ENCODE measurements around the gene PDIA6. TPM values are rescaled to one million over a fixed set of nuclear protein-coding genes. Genes with fewer than 3 reads are reported as not detected.

PDIA6 gene
- total and polyA plus RNA-seq, 9 of the 15 experiments (the other 6 are each of a cell fraction or from before 2014, with no cell fraction given), result 166 to 268 (median 229) TPM

DNA sequence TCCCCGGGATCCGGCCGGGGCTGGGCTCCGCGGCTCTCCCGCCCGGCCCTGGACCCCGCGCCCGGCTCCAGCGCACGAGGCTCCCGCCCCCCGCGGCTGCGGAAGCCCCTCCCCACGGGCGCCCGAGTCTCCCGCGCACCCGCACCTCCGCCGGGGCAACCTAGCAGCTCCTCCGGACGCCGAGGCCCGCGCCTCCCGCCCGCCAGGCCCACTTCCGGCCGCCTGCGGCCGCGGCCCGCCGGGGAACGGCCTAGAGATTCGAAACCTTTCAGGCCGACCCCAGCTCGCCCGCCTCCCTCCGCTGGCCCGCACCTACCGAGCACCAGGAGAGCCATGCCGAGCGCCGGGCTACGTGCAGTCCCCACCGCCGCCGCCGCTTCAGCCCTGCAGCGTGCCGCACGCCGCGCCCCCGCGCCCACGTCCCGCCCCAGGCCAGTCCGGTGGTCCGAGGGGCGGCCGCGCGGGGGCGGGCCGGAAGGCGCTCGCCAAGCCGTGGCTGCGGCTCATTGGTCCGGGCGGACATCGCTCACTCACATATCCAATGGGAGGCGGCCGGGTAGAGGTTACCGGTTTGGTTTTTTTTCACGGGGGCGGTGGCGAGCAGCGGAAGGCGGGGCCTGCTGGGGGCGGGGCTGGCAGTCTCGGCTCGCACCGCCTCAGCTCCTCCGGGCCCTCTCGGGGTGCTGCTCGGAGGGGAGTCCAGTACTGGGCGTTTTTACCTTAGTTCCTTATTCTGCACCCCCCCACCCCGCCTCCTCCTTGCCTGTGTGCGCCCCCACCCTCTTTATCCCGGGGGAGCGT, at the start of gene PDIA6 (continued):
- TF ChIP-seq, protein P1, sequence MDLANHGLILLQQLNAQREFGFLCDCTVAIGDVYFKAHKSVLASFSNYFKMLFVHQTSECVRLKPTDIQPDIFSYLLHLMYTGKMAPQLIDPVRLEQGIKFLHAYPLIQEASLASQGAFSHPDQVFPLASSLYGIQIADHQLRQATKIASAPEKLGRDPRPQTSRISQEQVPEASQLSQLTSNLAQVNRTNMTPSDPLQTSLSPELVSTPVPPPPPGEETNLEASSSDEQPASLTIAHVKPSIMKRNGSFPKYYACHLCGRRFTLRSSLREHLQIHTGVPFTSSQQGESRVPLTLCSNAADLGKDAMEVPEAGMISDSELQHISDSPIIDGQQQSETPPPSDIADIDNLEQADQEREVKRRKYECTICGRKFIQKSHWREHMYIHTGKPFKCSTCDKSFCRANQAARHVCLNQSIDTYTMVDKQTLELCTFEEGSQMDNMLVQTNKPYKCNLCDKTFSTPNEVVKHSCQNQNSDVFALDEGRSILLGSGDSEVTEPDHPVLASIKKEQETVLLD (IDR thresholded peaks at IDR 0.05), result no peak
- TF ChIP-seq MEF2D (tag; conservative IDR thresholded peaks at IDR 0.05; ENCODE audit: low read depth) (no peak), EP400 (IDR thresholded peaks at IDR 0.05) (peak; percentile 80), NONO (IDR thresholded peaks at IDR 0.05; ENCODE audit: low read depth in 2 of 2, low read length in 1 of 2) (peak; percentile 65 to 86), ASH1L (IDR thresholded peaks at IDR 0.05; ENCODE audit: borderline replicate concordance, low read depth, partially characterized antibody) (peak; percentile 88), DIDO1 (tag; IDR thresholded peaks at IDR 0.05; ENCODE audit: low read depth) (no peak), FUS (optimal IDR thresholded peaks at IDR 0.05; ENCODE audit: low read depth, low read length) (no peak), ZBTB8A (IDR thresholded peaks at IDR 0.05; ENCODE audit: partially characterized antibody) (no peak), GABPB1 (CRISPR knock-in tag; IDR thresholded peaks at IDR 0.05) (peak; percentile 81), ZNF165 (CRISPR knock-in tag; IDR thresholded peaks at IDR 0.05; ENCODE audit: borderline replicate concordance) (no peak), EZH2 (IDR thresholded peaks at IDR 0.05; ENCODE audit: borderline replicate concordance, low read depth, low read length) (no peak), ZFP36 (IDR thresholded peaks at IDR 0.05; ENCODE audit: low read depth, low read length, partially characterized antibody) (peak; percentile 6), RNF2 (IDR thresholded peaks at IDR 0.05) (no peak), TRIM28 (IDR thresholded peaks at IDR 0.05) (no peak), ZNF311 (CRISPR knock-in tag; IDR thresholded peaks at IDR 0.05) (no peak), E2F3 (CRISPR knock-in tag; IDR thresholded peaks at IDR 0.05) (peak; percentile 81), SIRT6 (IDR thresholded peaks at IDR 0.05; ENCODE audit: low read depth, low read length) (no peak), SAP30 (IDR thresholded peaks at IDR 0.05; ENCODE audit: borderline replicate concordance, insufficient read depth, low read depth, low read length, poor library complexity, severe bottlenecking) (peak; percentile 68)
- TF ChIP-seq, protein P2, sequence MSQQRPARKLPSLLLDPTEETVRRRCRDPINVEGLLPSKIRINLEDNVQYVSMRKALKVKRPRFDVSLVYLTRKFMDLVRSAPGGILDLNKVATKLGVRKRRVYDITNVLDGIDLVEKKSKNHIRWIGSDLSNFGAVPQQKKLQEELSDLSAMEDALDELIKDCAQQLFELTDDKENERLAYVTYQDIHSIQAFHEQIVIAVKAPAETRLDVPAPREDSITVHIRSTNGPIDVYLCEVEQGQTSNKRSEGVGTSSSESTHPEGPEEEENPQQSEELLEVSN (IDR thresholded peaks at IDR 0.05; ENCODE audit: borderline replicate concordance in 1 of 2, extremely low read depth in 1 of 2, insufficient read depth in 1 of 2, insufficient read length in 1 of 2, low read depth in 1 of 2, low read length in 1 of 2, poor library complexity in 1 of 2, severe bottlenecking in 1 of 2), result peak; percentile 28 to 89
- TF ChIP-seq, protein P3, sequence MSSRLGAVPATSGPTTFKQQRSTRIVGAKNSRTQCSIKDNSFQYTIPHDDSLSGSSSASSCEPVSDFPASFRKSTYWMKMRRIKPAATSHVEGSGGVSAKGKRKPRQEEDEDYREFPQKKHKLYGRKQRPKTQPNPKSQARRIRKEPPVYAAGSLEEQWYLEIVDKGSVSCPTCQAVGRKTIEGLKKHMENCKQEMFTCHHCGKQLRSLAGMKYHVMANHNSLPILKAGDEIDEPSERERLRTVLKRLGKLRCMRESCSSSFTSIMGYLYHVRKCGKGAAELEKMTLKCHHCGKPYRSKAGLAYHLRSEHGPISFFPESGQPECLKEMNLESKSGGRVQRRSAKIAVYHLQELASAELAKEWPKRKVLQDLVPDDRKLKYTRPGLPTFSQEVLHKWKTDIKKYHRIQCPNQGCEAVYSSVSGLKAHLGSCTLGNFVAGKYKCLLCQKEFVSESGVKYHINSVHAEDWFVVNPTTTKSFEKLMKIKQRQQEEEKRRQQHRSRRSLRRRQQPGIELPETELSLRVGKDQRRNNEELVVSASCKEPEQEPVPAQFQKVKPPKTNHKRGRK (tag; IDR thresholded peaks at IDR 0.05), result no peak

All from K562 (cell line).